GM18505 (cell line): Measurements from ENCODE around the gene CIAPIN1.

ENCODE experiments used
- ATAC-seq: cut with Tn5 transposase; IDR thresholded peaks from one replicate; pipeline ENCODE4 v1.9.1; 2021; ENCODE audit not compliant: unreplicated experiment
- POLR2A ChIP-seq: IDR thresholded peaks from 4 replicates; pipeline ENCODE4 v1.6.1; 2011; ENCODE audit warnings: borderline replicate concordance; ENCODE audit not compliant: insufficient read depth, insufficient read length; ENCODE audit errors: extremely low read depth

CIAPIN1 gene

GRCh38 chr16:57383276-57384247 lies 63.6 kb downstream of the CIAPIN1 start:
- no peak for ATAC-seq
- TF ChIP-seq POLR2A: no peak

- TF ChIP-seq POLR2A: no peak
- ATAC-seq: no peak
Observed at GRCh38 chr16:57382535-57383275, 64.5 kb downstream of the CIAPIN1 start.

GRCh38 chr16:57381791-57382534 lies 65.2 kb downstream of the CIAPIN1 start:
- TF ChIP-seq POLR2A: no peak
- ATAC-seq: no peak

GRCh38 chr16:57380671-57381462 lies 66.3 kb downstream of the CIAPIN1 start:
- no peak for ATAC-seq

GRCh38 chr16:57379579-57379978 lies 67.6 kb downstream of the CIAPIN1 start:
- ATAC-seq: no peak
- no peak for TF ChIP-seq POLR2A

More at GRCh38 chr16:57380671-57381462, 66.3 kb downstream of the CIAPIN1 start:
- no peak for TF ChIP-seq POLR2A
